ENCODE data around the gene EHBP1.

- TF ChIP-seq POLR2A (IDR thresholded peaks at IDR 0.05) = no peak
- TF ChIP-seq, protein P1, sequence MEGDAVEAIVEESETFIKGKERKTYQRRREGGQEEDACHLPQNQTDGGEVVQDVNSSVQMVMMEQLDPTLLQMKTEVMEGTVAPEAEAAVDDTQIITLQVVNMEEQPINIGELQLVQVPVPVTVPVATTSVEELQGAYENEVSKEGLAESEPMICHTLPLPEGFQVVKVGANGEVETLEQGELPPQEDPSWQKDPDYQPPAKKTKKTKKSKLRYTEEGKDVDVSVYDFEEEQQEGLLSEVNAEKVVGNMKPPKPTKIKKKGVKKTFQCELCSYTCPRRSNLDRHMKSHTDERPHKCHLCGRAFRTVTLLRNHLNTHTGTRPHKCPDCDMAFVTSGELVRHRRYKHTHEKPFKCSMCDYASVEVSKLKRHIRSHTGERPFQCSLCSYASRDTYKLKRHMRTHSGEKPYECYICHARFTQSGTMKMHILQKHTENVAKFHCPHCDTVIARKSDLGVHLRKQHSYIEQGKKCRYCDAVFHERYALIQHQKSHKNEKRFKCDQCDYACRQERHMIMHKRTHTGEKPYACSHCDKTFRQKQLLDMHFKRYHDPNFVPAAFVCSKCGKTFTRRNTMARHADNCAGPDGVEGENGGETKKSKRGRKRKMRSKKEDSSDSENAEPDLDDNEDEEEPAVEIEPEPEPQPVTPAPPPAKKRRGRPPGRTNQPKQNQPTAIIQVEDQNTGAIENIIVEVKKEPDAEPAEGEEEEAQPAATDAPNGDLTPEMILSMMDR (IDR thresholded peaks at IDR 0.05) = no peak
Observed at GRCh38 chr2:63066838-63067237, 361.3 kb downstream of the EHBP1 start.

All from suprapubic skin (tissue), 3 donors.